HG03469 (cell line): Measurements from ENCODE around the gene IQCK.

Experiments used
- ATAC-seq: cut with Tn5 transposase; IDR thresholded peaks from one replicate; pipeline ENCODE4 v1.9.1; 2021; ENCODE audit warnings: mild to moderate bottlenecking, moderate library complexity, moderate number of reproducible peaks; ENCODE audit not compliant: unreplicated experiment

The IQCK gene

DNA sequence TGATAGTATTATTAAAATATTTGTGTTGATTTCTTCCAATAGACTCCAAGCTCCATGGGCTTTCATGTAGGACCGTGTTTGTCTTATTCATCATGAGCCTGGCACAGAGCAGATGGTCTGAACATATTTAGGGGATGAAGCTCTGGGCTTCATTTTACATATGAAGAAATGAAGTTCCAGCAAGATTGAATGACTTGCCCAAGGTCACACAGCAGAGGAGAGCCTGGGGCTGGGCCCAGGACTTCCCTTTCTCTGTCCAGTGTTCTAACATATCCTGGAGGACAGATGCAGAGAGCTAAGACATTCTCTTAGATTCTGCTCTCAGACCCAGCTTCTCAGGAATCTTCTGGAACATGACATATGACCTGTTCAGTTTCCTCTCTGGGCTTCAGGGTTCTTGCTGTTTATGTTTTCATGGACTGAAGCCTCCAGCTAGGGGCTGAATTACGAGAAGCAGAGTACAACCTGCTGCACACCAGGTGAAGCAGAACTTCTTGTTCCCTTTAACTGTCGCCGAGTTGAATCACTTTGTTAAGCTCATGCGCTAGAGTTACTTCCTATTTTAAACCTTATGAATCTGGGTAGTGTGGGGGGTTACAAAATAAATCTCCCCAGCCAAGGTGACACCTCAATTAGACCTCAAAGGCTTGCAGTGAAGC, 113.0 kb downstream of the IQCK start:
- no peak for ATAC-seq

DNA sequence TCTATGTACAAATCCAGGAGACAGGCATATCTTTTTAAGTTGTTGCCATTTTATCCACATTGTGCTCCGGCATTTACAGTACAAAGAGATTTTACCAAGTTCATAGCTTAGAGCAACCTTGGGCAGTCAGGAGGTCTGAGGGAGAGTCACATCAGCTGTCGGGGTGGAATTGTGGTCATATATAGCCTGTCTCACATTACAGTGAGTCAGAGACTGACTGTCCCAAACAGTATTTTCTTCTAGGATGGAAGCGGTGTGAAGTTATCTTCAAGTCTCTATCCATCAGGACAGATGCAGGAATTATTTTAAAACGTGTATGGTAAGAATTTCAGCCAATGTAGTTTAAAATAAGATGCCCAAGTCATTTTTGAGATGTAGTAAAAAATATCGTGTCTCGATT, 113.6 kb downstream of the IQCK start:
- ATAC-seq, result no peak

DNA sequence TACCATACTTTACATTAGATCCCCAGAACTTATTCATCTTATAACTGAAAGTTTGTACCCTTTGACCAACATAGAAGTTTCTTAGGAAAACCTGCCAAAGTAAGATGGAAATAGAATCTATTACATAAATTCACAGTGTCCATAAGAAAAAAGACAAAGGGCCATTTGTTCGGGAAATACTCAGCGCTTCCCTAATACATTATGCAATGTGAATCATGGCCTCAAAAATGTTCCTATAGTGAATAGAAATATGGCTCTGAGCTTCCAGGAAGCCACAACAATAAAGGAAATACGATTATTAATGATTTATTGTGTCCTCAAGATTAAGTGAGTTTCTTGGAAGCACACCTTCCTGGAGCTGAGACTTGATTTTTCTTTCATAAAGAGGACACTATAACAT, 115.1 kb downstream of the IQCK start:
- ATAC-seq, result no peak

DNA sequence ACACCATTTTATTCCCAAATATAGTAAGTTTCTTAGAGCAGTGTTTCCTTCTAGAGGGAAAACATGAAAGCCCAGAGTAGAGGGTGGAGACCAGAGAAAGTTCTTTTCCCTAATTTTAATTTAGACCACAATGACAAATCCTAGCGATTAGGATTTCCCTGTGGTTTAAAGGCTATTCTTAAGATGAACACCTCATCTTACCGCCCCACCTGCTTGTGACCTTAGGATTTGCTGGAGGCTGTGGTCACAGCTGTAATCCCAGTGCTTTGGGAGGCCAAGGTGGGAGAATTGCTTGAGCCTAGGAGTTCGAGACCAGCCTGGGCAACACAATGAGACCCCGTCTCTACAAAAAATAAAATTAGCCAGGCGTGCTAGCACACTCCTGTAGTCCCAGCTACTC, 115.5 kb downstream of the IQCK start:
- ATAC-seq, result no peak

DNA sequence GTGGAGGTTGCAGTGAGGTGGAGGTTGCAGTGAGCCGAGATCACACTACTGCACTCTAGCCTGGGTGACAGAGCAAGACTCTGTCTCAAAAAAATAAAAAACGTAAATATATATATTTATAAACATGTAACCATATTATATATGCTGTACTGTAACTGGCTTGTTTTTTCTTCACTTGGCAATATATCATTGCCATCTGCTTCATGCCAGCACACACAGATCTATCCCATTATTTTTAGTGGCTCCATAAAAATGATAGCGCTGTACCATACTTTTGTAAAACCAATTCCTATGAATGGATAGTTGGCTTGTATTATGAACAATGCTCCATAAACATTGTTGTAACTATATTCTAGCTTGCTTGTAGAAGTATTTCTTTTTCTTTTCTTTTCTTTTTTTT, 117.1 kb downstream of the IQCK start:
- ATAC-seq, result no peak

DNA sequence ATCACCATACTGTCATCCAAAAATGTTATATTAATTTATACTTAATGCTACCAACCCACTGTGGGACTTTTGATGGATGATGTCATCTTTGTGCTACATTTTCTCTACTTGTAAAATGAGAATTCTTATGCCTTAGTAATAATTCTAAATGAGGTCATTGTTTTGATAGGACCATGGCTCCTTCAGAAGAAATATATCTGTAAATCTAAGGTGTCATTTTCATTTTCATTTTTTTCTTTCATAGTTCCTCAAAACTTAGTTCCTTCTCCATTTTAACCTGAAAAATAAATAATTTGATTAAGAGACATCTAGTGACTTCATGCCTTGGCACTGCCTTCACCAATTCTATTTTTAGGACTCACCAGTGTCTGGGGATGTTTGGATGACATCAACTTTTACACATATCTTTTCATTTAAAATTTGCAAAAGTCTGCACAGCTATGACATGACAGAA, 117.9 kb downstream of the IQCK start:
- ATAC-seq, result no peak

DNA sequence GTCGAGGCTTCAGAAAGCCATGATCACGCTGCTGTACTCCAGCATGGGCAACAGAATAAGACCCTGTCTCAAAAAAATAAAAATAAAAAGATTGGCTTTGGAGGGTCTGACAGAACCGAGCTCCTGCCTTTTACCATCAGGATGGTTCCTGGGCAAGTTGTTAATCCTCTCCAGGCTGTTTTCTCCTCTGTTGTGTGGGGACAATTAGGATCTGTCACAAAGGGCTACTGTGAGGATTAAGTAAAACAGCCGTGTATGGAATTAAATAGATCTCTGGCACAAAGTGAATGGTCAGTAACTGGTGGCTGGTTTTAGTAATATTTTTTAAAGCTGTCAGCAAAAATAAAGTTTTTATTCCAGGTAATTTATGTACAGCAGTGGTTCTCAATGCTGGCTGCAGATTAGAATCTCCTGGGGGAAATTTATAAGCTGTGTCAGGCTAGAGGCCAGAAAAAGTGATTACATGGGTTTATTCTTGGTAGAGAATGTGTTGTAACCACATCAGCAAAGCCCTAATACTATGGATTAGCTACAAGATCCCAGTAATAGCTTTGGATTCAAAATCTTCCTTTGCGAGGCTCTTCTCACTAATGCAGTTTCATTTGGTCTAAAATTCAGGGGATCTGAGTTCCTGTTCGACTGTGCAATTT, 119.4 kb downstream of the IQCK start:
- no peak for ATAC-seq

DNA sequence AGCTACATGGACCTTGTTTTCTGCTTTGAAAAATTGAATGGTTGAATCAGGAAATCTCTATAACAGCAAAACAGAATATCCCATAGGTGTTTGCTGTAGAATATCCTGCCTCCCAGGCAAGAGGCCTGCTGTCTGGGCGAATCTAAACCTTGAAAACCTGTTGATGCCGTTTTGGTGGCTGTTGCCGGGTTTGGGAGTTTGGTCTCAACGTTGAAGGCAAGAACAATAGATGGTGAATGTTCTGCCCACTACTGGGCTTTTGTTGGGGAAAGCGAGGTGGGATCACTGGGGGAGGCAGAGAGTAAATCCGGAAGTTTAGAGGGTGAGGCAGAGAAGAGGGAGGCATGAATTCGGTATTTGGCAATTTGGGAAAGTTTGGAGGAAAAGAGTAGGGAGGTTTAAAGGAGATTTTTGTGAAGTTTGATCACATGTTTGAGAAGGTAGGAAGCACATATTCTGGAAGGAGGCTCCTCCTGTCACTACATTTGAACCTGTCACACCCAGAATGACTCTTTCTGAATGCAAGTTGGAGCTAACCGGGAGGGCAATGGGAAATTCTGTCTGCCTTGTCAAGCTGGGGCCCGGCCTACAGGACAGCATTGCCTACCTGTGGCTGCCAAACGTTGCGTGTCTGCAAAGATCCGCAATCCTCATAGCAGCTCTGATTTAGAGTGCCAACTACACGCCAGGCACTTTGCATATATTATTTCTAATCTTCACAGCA, 120.1 kb downstream of the IQCK start:
- ATAC-seq, result no peak

DNA sequence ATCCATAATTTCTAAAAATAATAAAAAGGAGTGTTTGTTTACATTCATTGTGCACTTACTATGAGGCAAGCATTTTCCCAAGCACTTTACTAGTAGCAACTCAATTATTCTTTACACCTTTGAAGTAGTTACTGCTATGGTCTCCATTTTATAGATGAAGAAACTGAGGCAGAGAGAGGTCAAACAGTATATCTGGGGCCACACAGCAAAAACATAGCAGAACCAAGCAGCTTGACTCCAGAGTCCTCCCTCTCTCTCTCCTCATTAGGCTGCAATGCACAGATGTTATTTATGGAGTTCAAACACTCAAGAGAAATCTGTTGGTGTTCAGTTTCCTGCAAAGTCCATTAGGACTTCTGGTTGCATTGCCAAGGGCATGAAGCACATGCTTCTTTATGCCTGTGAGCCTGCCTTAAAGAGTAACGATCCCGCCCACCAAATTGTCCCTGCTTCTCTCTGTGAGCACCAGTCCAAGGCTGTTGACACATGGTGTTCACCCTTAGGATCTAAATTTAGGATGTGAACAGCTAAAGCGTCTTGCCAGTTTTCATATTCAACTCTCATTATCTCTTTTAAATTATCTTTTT, 122.5 kb downstream of the IQCK start:
- ATAC-seq, result no peak

DNA sequence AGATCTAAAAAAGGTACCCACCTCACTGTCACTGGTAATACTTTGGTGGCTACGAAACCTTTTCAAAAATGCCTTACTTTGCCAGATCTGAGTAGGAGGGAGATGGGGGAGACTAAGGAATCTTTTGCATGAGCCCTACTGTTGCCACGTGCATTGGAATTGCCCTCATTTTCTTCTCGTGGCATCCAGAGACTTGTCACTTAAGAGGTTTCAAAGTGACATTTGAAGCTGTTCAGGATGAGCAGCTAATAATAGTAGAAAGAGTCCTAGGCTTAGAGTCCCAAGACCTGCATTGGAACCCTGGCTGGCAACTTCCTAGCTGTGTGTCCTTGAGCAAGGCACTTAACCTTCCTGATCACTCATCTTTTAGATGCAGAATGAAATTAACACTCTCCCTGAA, 123.1 kb downstream of the IQCK start:
- ATAC-seq, result no peak

DNA sequence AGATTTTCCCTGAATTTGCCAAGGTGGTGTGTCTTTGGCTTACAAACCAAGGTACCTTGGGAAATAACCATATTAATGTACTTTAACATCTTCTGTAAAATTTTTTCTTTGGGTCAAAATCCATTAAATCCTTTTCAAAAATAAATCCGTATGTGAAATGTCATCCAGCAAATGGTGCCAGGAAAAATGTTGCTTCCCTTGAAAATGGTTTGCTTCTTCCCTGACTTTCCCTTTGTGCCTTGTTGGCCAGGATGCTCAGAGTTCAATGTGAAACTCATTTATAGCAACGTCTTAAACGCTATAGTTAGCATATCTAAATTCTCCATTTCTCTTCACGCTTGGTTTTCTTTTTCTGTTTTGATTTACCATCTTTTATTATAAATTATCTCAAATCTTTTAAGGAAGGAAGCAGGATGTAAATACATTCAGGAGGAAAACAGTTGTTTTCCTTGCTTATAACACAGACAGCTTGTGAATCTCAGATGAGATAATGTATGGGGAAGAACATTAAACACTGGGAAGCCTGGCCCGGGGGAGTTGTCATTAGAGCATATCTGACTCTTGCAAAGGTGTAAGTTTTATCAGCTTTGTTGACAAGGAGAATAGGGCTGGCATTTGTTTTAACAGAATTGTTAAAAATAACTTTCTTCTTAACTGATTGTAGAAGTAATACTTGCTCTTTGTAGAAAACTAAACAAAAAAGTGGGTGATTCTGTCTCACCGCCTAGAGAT, 124.5 kb downstream of the IQCK start:
- no peak for ATAC-seq

DNA sequence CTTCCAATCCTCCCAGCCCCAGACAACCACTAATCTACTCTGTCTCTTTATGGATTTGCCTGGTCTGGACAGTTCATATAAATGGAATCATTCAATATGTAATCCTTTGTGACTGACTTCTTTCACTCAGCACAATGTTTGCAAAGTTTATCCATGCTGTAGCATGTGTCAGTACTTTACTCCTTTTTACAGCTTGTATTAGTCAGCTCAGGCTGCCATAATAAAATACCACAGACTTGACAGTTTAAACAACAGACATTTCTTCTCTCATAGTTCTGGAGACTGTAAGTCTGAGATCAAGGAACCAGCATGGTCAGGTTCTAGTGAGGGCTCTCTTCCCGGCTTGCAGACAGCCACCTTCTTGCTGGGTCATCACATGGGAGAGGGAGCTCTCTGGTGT, 125.3 kb downstream of the IQCK start:
- ATAC-seq, result no peak

DNA sequence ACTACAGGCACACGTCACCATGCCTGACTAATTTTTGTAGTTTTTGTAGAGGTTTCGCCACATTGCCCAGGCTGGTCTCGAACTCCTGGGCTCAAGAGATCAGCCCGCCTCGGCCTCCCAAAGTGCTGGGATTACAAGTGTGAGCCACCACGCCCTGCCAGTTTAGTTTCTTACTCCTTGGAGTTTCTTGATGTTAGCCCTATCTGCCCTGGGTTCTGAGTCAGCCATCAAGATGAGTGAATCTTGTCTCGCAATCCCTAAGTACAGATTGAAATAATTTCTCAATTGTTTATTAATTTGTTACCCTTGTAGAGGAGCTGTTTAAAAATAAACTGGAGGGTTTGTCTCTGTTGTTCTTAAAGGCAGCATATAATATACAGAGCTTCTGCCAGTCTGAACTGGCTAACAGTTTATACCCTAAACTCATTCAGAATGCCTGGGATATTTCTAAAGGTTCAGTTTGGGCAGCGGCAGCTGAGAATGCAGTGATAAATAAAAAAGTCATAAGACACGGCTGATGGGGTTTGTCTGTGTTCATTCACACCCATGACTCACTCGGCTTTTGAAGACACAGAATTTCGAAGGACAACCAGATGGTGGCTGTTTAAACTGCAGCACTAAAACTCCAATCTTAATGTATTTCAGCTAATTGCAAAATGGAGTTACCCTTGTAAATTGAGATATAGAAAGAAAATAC, 127.0 kb downstream of the IQCK start:
- ATAC-seq, result no peak

DNA sequence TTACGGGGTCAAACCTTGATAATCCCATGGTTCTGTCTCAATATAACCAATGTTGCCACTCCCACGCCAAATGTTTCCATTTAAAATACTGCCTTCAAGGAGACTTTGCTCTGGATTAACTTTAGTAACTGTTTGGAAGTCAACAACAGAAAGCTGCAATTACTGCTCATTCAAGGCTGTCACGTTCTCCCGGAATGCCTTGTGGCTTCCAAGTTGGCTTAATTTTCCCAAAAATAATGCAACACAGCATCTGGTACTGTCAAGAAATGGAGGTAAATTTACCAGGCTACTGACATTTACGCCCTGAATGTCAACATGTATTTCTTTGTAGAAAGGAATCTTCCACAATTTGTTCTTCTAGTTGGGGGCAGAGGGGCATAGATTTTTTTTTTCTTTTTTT, 128.4 kb downstream of the IQCK start:
- no peak for ATAC-seq

DNA sequence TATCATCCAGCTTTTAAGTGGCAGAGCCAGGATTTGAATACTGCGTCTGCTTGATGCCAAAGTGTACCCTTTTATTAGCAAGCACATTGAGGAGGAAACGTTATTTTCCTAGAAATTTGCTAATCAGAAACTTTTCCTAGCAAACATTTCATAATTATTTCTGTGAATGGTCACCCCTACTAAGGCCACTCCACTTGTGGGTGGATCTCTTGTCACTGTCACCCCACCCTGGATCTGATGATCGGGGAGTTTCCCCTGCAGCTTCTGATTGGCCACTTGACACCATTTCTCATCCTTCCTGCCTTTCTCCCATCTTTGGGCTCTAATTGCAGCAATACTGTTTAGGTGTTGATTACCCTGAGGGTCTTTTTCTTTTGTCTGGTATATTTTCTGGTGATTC, 130.7 kb downstream of the IQCK start:
- ATAC-seq, result no peak

DNA sequence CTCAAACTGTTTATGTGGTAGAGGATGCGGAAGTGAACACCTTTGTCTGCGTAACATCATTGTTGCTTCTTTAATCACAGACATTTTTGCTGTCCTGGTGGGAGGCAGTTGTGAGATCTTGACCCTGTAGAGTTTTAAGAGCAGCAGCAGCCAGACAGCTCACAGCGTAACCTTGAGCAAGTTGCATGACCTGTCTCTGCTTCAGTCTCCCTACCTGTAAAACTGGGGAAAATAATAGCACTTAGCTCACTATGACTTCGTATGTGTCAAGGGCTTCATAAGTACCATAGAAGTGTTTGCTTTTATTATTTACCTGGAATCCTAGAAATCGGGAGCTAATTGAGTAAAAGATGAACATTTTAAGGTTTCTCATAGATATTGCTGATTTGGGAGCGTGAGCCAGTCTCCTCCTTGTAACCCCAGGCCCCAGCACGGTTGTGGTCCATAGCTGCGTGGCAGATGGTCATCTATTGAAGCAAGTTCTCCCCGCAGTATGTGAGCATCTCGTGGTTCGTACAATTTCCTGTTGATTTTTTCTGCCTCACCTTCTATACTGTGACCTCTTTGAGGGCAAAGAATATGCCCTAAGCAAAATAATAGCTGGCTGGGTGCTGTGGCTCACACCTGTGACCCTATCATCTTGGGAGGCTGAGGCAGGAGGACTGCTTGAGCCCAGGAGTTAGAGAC, 132.2 kb downstream of the IQCK start:
- ATAC-seq, result no peak

DNA sequence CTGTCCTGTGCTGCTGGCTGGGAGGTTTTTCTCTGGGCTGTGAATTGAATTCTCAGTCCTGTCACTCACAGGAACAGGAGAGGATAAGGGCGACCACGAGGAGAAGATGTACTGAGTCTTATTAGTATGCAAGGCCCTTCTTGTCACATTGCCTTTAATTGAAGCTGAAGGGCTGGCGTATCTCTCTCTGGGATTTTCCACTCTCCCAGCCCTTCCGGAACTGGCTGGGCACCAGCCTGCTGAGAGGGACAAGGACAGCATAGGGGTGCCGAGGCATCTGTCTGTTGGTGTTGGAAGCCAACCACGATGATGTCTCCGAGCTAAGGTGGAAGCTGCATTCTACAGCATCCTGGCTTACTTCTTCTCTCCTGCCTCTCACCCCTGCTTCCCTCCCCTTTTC, 133.4 kb downstream of the IQCK start:
- no peak for ATAC-seq

DNA sequence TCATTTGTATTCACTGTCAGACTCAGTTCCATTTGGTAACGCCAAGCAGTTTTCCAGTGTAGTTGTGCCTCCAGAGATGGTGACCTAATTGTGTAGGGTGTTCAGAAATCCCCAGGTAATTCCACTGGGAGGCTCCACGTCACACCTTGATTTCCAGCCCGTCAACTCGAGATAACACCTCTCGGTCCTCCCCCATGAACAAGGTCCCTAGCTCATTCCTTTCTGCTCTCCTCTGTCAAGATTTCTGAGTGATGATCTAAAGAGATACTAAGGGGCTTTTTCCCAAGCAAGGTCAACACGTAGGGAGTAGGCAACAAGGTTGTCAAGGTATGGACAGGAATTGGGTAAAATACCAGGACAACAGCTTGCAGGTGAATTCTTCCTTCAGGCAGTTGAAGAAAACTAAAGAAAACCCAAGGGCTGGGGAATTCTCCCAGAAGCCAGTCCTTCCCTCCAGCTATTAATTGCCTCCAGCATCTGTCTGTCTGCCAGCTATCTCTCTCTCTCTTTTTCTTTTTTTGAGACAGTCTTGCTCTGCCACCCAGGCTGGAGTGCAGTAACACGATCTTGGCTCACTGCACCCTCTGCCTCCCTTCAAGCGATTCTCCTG, 135.2 kb downstream of the IQCK start:
- no peak for ATAC-seq

DNA sequence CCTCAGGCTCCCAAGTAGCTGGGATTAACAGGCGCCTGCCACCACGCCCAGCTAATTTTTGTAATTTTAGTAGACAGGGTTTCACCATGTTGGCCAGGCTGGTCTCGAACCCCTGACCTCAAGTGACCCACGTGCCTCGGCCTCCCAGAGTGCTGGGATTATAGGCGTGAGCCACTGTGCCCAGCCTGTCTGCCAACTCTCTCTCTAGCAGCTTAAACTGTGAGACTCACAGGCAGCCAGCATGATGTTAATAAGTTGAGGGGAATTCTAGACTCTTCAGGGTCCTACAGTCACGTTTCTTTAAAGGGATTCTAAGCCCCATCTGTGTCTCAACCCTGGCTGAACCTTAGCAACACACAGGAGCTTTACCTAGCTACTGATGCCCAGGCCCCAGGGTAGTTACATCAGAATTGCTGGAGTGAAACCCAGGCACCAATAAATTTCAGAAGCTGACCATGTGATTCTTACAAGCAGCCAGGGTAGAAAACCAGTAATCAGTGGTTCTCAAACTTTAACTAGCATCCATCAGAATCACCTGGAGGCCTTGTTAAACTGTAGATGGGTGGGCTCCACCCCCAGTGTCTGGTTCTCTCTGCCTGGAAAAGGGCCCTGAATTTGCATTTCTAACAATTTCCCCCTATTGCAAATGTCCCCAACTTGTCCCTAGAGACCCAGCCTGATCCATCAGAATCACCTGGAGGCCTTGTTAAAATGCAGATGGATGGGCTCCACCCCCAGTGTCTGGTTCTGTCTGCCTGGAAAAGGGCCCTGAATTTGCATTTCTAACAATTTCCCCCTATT, 135.9 kb downstream of the IQCK start:
- no peak for ATAC-seq
